A549 (cell line): ENCODE measurements around the gene CPB1. TPM values are rescaled to one million over a fixed set of nuclear protein-coding genes. Genes with fewer than 3 reads are reported as not detected.

Experiments
- ATAC-seq, 2 experiments: fragments of 200-7000 bp in 1 of 2; fragments of >200 bp in 1 of 2; cut with Nextera tagmentation in 1 of 2; cut with Tn5 transposase in 1 of 2; 3 replicates each; pipeline versions ENCODE4 v1.8.0 to v1.9.1; 2018 to 2020; ENCODE audit warnings: mild to moderate bottlenecking in 1 of 2, moderate library complexity in 1 of 2
- CTCF ChIA-PET: fragments of 300-600 bp; sonication (Branson Sonifier 250); formaldehyde crosslinking; extraction: SDS; loops from one replicate; lab custom pipeline; 2021; ENCODE audit warnings: antibody characterized with exemption, inconsistent platforms; lab: Yijun Ruan, JAX
- POLR2A ChIA-PET: fragments of 350-600 bp; formaldehyde crosslinking; extraction: SDS; loops from one replicate; lab custom pipeline; 2021; ENCODE audit warnings: antibody characterized with exemption, inconsistent platforms; lab: Yijun Ruan, JAX
- DNase-seq, 2 experiments: peaks; one replicate each; pipeline versions ENCODE4 v3.0.0 to v3.0.0-alpha.2; 2011 to 2016; ENCODE audit warnings: low read depth in 1 of 2, low spot score in 1 of 2
- FAIRE-seq: peaks from 2 replicates; lab custom pipeline; 2011; peaks lifted over from hg19 to GRCh38; lab: Jason Lieb, UNC
- H3K27ac ChIP-seq, 2 experiments: fragments of >200 bp; sonication (Bioruptor Twin); formaldehyde crosslinking; 3 replicates each; pipeline ENCODE4 v1.5.1; 2016 to 2017
- H3K4me1 ChIP-seq: fragments of >200 bp; sonication (Bioruptor Twin); formaldehyde crosslinking; 3 replicates; pipeline ENCODE4 v1.6.1; 2016
- H3K4me2 ChIP-seq: fragments of >200 bp; sonication (Bioruptor Twin); formaldehyde crosslinking; 3 replicates; pipeline ENCODE4 v1.6.1; 2016
- H3K4me3 ChIP-seq: fragments of >200 bp; sonication (Bioruptor Twin); formaldehyde crosslinking; 3 replicates; pipeline ENCODE4 v1.5.1; 2016
- H3K9me3 ChIP-seq: fragments of >200 bp; sonication (Bioruptor Twin); formaldehyde crosslinking; 3 replicates; pipeline ENCODE4 v1.6.1; 2016
- ATOH8 ChIP-seq: fragments of 250-450 bp; sonication (Bioruptor Pico); IDR thresholded peaks from 2 replicates; pipeline ENCODE4 v1.5.0; 2020; ENCODE audit warnings: low read depth, mild to moderate bottlenecking, moderate library complexity
- CEBPB ChIP-seq, 2 experiments: fragments of >200 bp in 1 of 2; sonication (Bioruptor Twin) in 1 of 2; formaldehyde crosslinking in 1 of 2; IDR thresholded peaks; 2 replicates each; pipeline ENCODE4 v1.6.1; 2012 to 2016
- CHD4 ChIP-seq: fragments of 200-600 bp; sonication (generic); IDR thresholded peaks from 2 replicates; pipeline ENCODE4 v1.6.1; 2016; ENCODE audit warnings: antibody characterized with exemption, mild to moderate bottlenecking, borderline replicate concordance
- ELK1 ChIP-seq: fragments of 150-350 bp; IDR thresholded peaks from 2 replicates; pipeline ENCODE4 v1.6.1; 2014; ENCODE audit warnings: low read depth, mild to moderate bottlenecking, low read length
- EP300 ChIP-seq, 2 experiments: fragments of >200 bp; sonication (Bioruptor Twin); formaldehyde crosslinking; IDR thresholded peaks; 2 replicates in 1 of 2; 3 replicates in 1 of 2; pipeline ENCODE4 v1.6.1; 2016 to 2017
- HDAC2 ChIP-seq: fragments of 200-600 bp; sonication (generic); IDR thresholded peaks from 2 replicates; pipeline ENCODE4 v1.6.1; 2016
- KDM1A ChIP-seq: fragments of 200-600 bp; sonication (generic); IDR thresholded peaks from 2 replicates; pipeline ENCODE4 v1.6.1; 2016; ENCODE audit warnings: low read depth, mild to moderate bottlenecking
- MAX ChIP-seq: IDR thresholded peaks from 2 replicates; pipeline ENCODE4 v1.6.1; 2012
- MYC ChIP-seq: IDR thresholded peaks from 2 replicates; pipeline ENCODE4 v1.6.1; 2012; ENCODE audit warnings: mild to moderate bottlenecking, inconsistent platforms, low read length, improper control_type of control experiment, borderline replicate concordance
- NFE2L2 ChIP-seq: fragments of 150-350 bp; conservative IDR thresholded peaks from 2 replicates; pipeline ENCODE4 v1.6.1; 2014; ENCODE audit warnings: low read length
- POLR2AphosphoS2 ChIP-seq: conservative IDR thresholded peaks from 2 replicates; pipeline ENCODE4 v1.6.1; 2012; ENCODE audit warnings: low read length, improper control_type of control experiment, inconsistent platforms
- REST ChIP-seq: fragments of 200-600 bp; sonication (generic); IDR thresholded peaks from 2 replicates; pipeline ENCODE4 v1.6.1; 2016; ENCODE audit warnings: antibody characterized with exemption, mild to moderate bottlenecking, moderate library complexity
- SMC3 ChIP-seq: fragments of >200 bp; sonication (Bioruptor Twin); formaldehyde crosslinking; IDR thresholded peaks from 3 replicates; pipeline ENCODE4 v1.6.1; 2018; ENCODE audit warnings: inconsistent platforms
- TFCP2L1 ChIP-seq: fragments of 250-450 bp; sonication (Bioruptor Pico); IDR thresholded peaks from 2 replicates; pipeline ENCODE4 v1.5.0; 2021; ENCODE audit warnings: mild to moderate bottlenecking
- TP53 ChIP-seq: fragments of 250-450 bp; sonication (Bioruptor Pico); IDR thresholded peaks from 2 replicates; pipeline ENCODE4 v1.5.0; 2021; ENCODE audit warnings: mild to moderate bottlenecking, moderate library complexity
- ZC3H11A ChIP-seq: fragments of 450-650 bp; IDR thresholded peaks from 2 replicates; pipeline ENCODE4 v1.6.1; 2014; ENCODE audit warnings: antibody characterized with exemption, mild to moderate bottlenecking
- ZFP36 ChIP-seq: fragments of 450-650 bp; IDR thresholded peaks from 2 replicates; pipeline ENCODE4 v1.6.1; 2014; ENCODE audit warnings: borderline replicate concordance; ENCODE audit not compliant: partially characterized antibody
- WGBS: methylation state at CpG from one replicate; pipeline ENCODE4 v1.1.6; 2017; ENCODE audit errors: missing lambda C conversion rate; 5-methylcytosine and 5-hydroxymethylcytosine counted together
- polyA plus RNA-seq, 4 experiments: library from polyadenylated mRNA; depleted of rRNA in 3 of 4; stranded (reverse); fragments of >200 nt; fragmentation: RNase III in 1 of 4; extraction: RNeasy Plus Mini Kit Qiagen cat#74134 plus additional on column Dnase treatment in 1 of 4; gene quantifications; 2 replicates in 3 of 4; 3 replicates in 1 of 4; pipeline ENCODE4 v1.2.3, GENCODE V29; 2011 to 2017
- TF ChIP-seq, protein P1 (sequence below): IDR thresholded peaks from 2 replicates; pipeline ENCODE4 v1.6.1; 2012
- TF ChIP-seq, protein P2 (sequence below): IDR thresholded peaks from 2 replicates; pipeline ENCODE4 v1.6.1; 2012; ENCODE audit warnings: low read depth, borderline replicate concordance

Gene CPB1
- polyA plus RNA-seq, 2 of the 4 experiments (the other 2 are of a cell fraction) = not detected

- POLR2A ChIA-PET = no interaction called here
- no peaks in the 10 kb centered on the region for H3K9me3 ChIP-seq
- no peak overlapping the region for H3K27ac ChIP-seq
- H3K4me3 ChIP-seq = no peak overlapping the region
- H3K4me1 ChIP-seq = no peaks in the 10 kb centered on the region
- no peak overlapping the region for H3K4me2 ChIP-seq
- TF ChIP-seq SMC3 = no peak
- TF ChIP-seq POLR2AphosphoS2 = no peak
- no peak for TF ChIP-seq ZFP36
- TF ChIP-seq MYC = no peak
- TF ChIP-seq HDAC2 = no peak
- TF ChIP-seq NFE2L2 = no peak
- no peak for TF ChIP-seq MAX
- no peak for TF ChIP-seq REST
- no peak for TF ChIP-seq ATOH8 (CRISPR knock-in tag)
- no peak for TF ChIP-seq TFCP2L1 (CRISPR knock-in tag)
- no peak for TF ChIP-seq KDM1A
- TF ChIP-seq, protein P1, sequence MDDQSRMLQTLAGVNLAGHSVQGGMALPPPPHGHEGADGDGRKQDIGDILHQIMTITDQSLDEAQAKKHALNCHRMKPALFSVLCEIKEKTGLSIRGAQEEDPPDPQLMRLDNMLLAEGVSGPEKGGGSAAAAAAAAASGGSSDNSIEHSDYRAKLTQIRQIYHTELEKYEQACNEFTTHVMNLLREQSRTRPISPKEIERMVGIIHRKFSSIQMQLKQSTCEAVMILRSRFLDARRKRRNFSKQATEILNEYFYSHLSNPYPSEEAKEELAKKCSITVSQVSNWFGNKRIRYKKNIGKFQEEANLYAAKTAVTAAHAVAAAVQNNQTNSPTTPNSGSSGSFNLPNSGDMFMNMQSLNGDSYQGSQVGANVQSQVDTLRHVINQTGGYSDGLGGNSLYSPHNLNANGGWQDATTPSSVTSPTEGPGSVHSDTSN = no peak
- no peak for TF ChIP-seq ZC3H11A
- TF ChIP-seq ELK1 = no peak
- no peak for TF ChIP-seq CEBPB (IDR thresholded peaks at IDR 0.05)
- no peak for TF ChIP-seq EP300 (IDR thresholded peaks at IDR 0.05)
- 66% methylated on average over 2 of the region's 2 CpGs for WGBS
- CTCF ChIA-PET = no interaction called here
- DNase-seq = no peak
- ATAC-seq = no peak
- no peak for FAIRE-seq
These were observed 11.2 kb upstream of the CPB1 start for GRCh38 chr3:148816427-148816826.

DNA sequence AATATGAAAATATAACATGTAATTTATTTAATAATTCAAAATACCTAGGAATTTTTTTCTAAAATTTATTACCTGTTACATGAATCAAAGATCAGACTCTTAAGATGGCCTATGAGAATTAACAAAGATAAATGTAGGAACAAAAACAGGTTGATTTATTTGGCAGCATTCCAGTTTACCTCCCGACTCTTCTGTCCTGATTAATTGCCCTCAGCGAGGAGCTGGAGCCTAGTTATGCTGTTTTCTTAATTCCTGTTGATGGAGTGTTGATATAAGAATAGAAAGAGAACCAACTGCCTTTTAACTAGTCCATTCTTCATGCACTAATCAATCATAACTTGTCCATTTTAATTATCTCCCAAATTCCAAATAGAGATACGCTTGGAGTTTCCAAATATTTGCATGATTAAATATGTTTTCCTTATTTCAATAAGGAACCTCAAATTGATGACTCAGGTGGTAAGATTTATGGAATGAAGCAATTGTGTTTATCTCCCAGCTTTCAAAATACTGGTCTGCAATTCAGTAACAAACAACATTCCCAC lies 10.6 kb upstream of the CPB1 start:
- 27% methylated on average over 3 of the region's 3 CpGs for WGBS
- no peaks in the 10 kb centered on the region for H3K9me3 ChIP-seq
- POLR2A ChIA-PET = no interaction called here
- FAIRE-seq (no peak), DNase-seq (no peak), ATAC-seq (no peak)
- CTCF ChIA-PET = no interaction called here
- no peaks in the 10 kb centered on the region for H3K4me1 ChIP-seq
- H3K27ac ChIP-seq = no peak overlapping the region
- TF ChIP-seq TP53 (no peak), CHD4 (no peak)
- TF ChIP-seq, protein P1 = no peak
- TF ChIP-seq, protein P2, sequence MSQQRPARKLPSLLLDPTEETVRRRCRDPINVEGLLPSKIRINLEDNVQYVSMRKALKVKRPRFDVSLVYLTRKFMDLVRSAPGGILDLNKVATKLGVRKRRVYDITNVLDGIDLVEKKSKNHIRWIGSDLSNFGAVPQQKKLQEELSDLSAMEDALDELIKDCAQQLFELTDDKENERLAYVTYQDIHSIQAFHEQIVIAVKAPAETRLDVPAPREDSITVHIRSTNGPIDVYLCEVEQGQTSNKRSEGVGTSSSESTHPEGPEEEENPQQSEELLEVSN = no peak
- H3K4me3 ChIP-seq = no peak overlapping the region
- no peak overlapping the region for H3K4me2 ChIP-seq
